B cell (primary cell): ENCODE data around the gene PRDM15. TPM values are rescaled to one million over a fixed set of nuclear protein-coding genes. Genes with fewer than 3 reads are reported as not detected.

Experiments
- ATAC-seq: fragments of 200-7000 bp; cut with Tn5 transposase; one replicate; pipeline ENCODE4 v1.10.0; 2021; ENCODE audit warnings: low read depth, mild to moderate bottlenecking, moderate number of reproducible peaks, moderate library complexity
- CTCF ChIA-PET: fragments of 350-600 bp; sonication (Branson Sonifier 250); formaldehyde crosslinking; loops from one replicate; lab custom pipeline; 2021; ENCODE audit warnings: antibody characterized with exemption, inconsistent platforms; lab: Charles Lee
- POLR2A ChIA-PET: fragments of 350-600 bp; sonication (Branson Sonifier 250); formaldehyde crosslinking; loops from one replicate; lab custom pipeline; 2021; ENCODE audit warnings: antibody characterized with exemption; lab: Charles Lee
- DNase-seq: peaks from one replicate; pipeline ENCODE4 v3.0.0; 2013
- H2AFZ ChIP-seq: 2 replicates; pipeline ENCODE4 v1.6.1; 2012; ENCODE audit warnings: mild to moderate bottlenecking, low read depth, low read length; ENCODE audit not compliant: insufficient read depth, poor library complexity, severe bottlenecking
- H3K27ac ChIP-seq, 2 donors: 1 replicate in 1 of 2; 2 replicates in 1 of 2; pipeline ENCODE4 v1.5.1; 2012 to 2013; ENCODE audit warnings: low read length in 2 of 2, mild to moderate bottlenecking in 2 of 2, moderate library complexity in 1 of 2
- H3K27me3 ChIP-seq, 4 experiments: fragments of 200-600 bp in 1 of 4; sonication (generic) in 1 of 4; replicated peaks in 1 of 4; 1 replicate in 2 of 4; 2 replicates in 2 of 4; pipeline versions ENCODE4 v1.6.1 to v1.7.0; 2013 to 2016; ENCODE audit warnings: low read length in 3 of 4, mild to moderate bottlenecking in 2 of 4, mixed read lengths in 1 of 4, moderate library complexity in 1 of 4; ENCODE audit not compliant: insufficient read depth in 4 of 4, control insufficient read depth in 3 of 4; ENCODE audit errors: control extremely low read depth in 1 of 4
- H3K36me3 ChIP-seq, 2 experiments: replicated peaks in 1 of 2; 1 replicate in 1 of 2; 2 replicates in 1 of 2; pipeline versions ENCODE4 v1.6.1 to v1.7.1; 2013; ENCODE audit warnings: low read length in 1 of 2; ENCODE audit not compliant: insufficient read depth in 2 of 2, control insufficient read depth in 1 of 2; ENCODE audit errors: control extremely low read depth in 1 of 2, extremely low read depth in 1 of 2
- H3K4me1 ChIP-seq, 2 donors: fragments of 200-600 bp in 1 of 2; sonication (generic) in 1 of 2; 1 replicate in 1 of 2; 2 replicates in 1 of 2; pipeline versions ENCODE4 v1.5.1 to v1.6.1; 2013 to 2017; ENCODE audit warnings: low read length in 2 of 2; ENCODE audit not compliant: control insufficient read depth in 2 of 2, insufficient read depth in 2 of 2
- H3K4me2 ChIP-seq: replicated peaks from 2 replicates; pipeline ENCODE3; 2012; ENCODE audit warnings: mild to moderate bottlenecking, low read depth, low read length; ENCODE audit not compliant: poor library complexity, severe bottlenecking
- H3K4me3 ChIP-seq, 5 experiments: fragments of 200-600 bp in 1 of 5; sonication (generic) in 1 of 5; 1 replicate in 3 of 5; 2 replicates in 2 of 5; pipeline versions ENCODE4 v1.5.1 to v1.7.0; 2011 to 2016; ENCODE audit warnings: low read length in 4 of 5, mild to moderate bottlenecking in 4 of 5, low read depth in 2 of 5, control low read depth in 1 of 5, moderate library complexity in 1 of 5; ENCODE audit not compliant: insufficient read depth in 1 of 5; ENCODE audit errors: control extremely low read depth in 1 of 5, extremely low read depth in 1 of 5
- H3K79me2 ChIP-seq: fragments of 200-600 bp; sonication (generic); one replicate; pipeline ENCODE4 v1.6.0; 2016; ENCODE audit warnings: low read length; ENCODE audit not compliant: control insufficient read depth, insufficient read depth
- H3K9ac ChIP-seq: fragments of 200-600 bp; sonication (generic); 2 replicates; pipeline ENCODE4 v1.6.1; 2017; ENCODE audit warnings: mild to moderate bottlenecking, low read length, moderate library complexity
- H3K9me3 ChIP-seq, 3 donors: one replicate each; pipeline versions ENCODE4 v1.6.1 to v1.7.1; 2013; ENCODE audit warnings: low read length in 2 of 3; ENCODE audit not compliant: control insufficient read depth in 2 of 3, insufficient read depth in 1 of 3; ENCODE audit errors: control extremely low read depth in 1 of 3
- H4K20me1 ChIP-seq: 2 replicates; pipeline ENCODE4 v1.6.0; 2012; ENCODE audit warnings: mild to moderate bottlenecking, low read length; ENCODE audit not compliant: insufficient read depth, control insufficient read depth, poor library complexity, severe bottlenecking
- H3K27ac Mint-ChIP-seq: one replicate; pipeline ENCODE4 v1.8.0; 2021; ENCODE audit warnings: mixed read lengths
- H3K27me3 Mint-ChIP-seq: one replicate; pipeline ENCODE4 v1.8.0; 2021; ENCODE audit warnings: mixed read lengths
- H3K4me1 Mint-ChIP-seq: one replicate; pipeline ENCODE4 v1.8.0; 2021; ENCODE audit warnings: mixed read lengths
- H3K4me3 Mint-ChIP-seq: one replicate; pipeline ENCODE4 v1.8.0; 2021; ENCODE audit warnings: mixed read lengths
- H3K9me3 Mint-ChIP-seq: one replicate; pipeline ENCODE4 v1.8.0; 2022; ENCODE audit warnings: mixed read lengths; ENCODE audit not compliant: insufficient read depth
- EZH2 ChIP-seq: IDR thresholded peaks from 2 replicates; pipeline ENCODE4 v1.6.1; 2012; ENCODE audit warnings: borderline replicate concordance, low read depth, mild to moderate bottlenecking, moderate library complexity, low read length; ENCODE audit not compliant: insufficient read depth, poor library complexity, severe bottlenecking
- WGBS: methylation state at CpG from one replicate; pipeline ENCODE4 v1.1.5; 2013; ENCODE audit warnings: missing lambda C conversion rate; ENCODE audit not compliant: insufficient coverage; 5-methylcytosine and 5-hydroxymethylcytosine counted together
- intact Hi-C: fragments of 100-400 bp; cut with micrococcal nuclease; formaldehyde crosslinking; loops from one replicate; pipeline ENCODE4 v1.10.0; 2022
- polyA plus RNA-seq: library from polyadenylated mRNA; depleted of rRNA; stranded (reverse); fragments of >200 nt; gene quantifications from 2 replicates; pipeline ENCODE4 v1.2.3, GENCODE V29; 2012
- total RNA-seq, 2 donors: library from RNA; stranded (reverse); fragments of 120-200 nt in 1 of 2; gene quantifications; 1 replicate in 1 of 2; 2 replicates in 1 of 2; pipeline versions ENCODE4 v1.2.3 to v1.2.4, GENCODE V29; 2013 to 2022
- TF ChIP-seq, protein P1 (sequence below): fragments of 200-600 bp; IDR thresholded peaks from one replicate; pipeline ENCODE4 v1.8.0; 2022; ENCODE audit warnings: antibody characterized with exemption, mild to moderate bottlenecking

PRDM15 gene
- total and polyA plus RNA-seq, 2 donors (not counting 1 experiment from before 2014, with no cell fraction given) = 21.3 to 29.2 TPM

DNA sequence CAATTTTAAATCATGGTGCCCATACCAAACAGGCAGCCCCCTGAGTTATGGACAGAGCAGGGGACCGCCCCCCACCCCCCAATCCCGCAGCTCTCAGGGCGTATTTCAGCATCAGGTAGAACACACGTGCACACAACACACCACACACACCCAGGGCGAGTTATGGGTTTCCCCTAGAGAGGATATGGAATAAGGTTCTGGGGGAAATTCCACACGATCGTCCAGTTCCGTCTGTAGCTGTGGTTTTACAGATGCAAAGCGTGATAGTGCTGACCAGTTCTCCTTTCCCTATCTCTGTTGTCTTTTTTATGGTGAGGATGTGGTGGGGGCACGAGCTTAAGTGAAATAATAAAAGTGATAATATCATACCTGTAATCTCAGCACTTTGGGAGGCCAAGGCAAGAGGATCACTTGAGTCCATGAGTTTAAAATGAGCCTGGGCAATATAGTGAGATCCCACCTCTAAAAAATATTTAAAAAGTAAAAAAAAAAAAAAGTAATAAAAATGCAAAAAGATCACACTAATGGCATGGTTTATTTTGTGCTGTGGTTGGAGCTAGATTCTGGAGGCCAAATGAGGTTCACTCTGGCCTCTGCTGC lies 49.6 kb upstream of the PRDM15 start:
- TF ChIP-seq, protein P1, sequence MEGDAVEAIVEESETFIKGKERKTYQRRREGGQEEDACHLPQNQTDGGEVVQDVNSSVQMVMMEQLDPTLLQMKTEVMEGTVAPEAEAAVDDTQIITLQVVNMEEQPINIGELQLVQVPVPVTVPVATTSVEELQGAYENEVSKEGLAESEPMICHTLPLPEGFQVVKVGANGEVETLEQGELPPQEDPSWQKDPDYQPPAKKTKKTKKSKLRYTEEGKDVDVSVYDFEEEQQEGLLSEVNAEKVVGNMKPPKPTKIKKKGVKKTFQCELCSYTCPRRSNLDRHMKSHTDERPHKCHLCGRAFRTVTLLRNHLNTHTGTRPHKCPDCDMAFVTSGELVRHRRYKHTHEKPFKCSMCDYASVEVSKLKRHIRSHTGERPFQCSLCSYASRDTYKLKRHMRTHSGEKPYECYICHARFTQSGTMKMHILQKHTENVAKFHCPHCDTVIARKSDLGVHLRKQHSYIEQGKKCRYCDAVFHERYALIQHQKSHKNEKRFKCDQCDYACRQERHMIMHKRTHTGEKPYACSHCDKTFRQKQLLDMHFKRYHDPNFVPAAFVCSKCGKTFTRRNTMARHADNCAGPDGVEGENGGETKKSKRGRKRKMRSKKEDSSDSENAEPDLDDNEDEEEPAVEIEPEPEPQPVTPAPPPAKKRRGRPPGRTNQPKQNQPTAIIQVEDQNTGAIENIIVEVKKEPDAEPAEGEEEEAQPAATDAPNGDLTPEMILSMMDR = no peak
- TF ChIP-seq EZH2 = no peak
- H3K9me3 Mint-ChIP-seq = no peaks in the 10 kb centered on the region
- peaks cover 9% of the 10 kb centered on the region for H3K27me3 Mint-ChIP-seq
- peak overlapping the region; percentile 40 to 44 for H3K27ac ChIP-seq
- ATAC-seq = peak; percentile 58
- H3K36me3 ChIP-seq = no peaks in the 10 kb centered on the region
- no peaks in the 10 kb centered on the region for H3K9me3 ChIP-seq
- intact Hi-C loops = loop anchor here (10.0 kb wide), 1 partner anchor 606 kb away; no protein-coding TSS in a partner anchor
- H3K4me1 Mint-ChIP-seq = peaks cover 81% of the 10 kb centered on the region
- no peaks in the 10 kb centered on the region for H4K20me1 ChIP-seq
- peak overlapping the region; percentile 76 for H3K4me3 Mint-ChIP-seq
- H2AFZ ChIP-seq = peak overlapping the region; percentile 23
- H3K27ac Mint-ChIP-seq = peak overlapping the region; percentile 89
- peak; percentile 81 for DNase-seq
- POLR2A ChIA-PET = interaction anchor here (0.7 to 1.7 kb wide), 3 partner anchors 77 to 265 kb away, joined by 3 to 4 read pairs (median 3); no protein-coding TSS in a partner anchor
- H3K4me2 ChIP-seq = peak overlapping the region; percentile 61
- H3K27me3 ChIP-seq = no peaks in the 10 kb centered on the region
- peaks cover 65 to 84% of the 10 kb centered on the region in 2 donors for H3K4me1 ChIP-seq
- no CpG with 5 or more reads among the region's 10 CpGs for WGBS
- CTCF ChIA-PET = interaction anchor here (1.4 to 2.4 kb wide), 3 partner anchors 8 to 189 kb away, joined by 5 to 11 read pairs (median 5); no protein-coding TSS in a partner anchor
- H3K79me2 ChIP-seq = peaks cover 26% of the 10 kb centered on the region
- H3K4me3 ChIP-seq = peak overlapping the region in 1 of 5 experiments; percentile 31
- H3K9ac ChIP-seq = no peak overlapping the region
